GM06990 (cell line): Measurements from ENCODE around the gene KDM6B.
A peak's percentile ranks its signal among the peaks of the same experiment; 100 is the strongest.
"Not testable (repeated sequence)": the region's sequence is repeated elsewhere in the genome, so short reads cannot be mapped to it uniquely, and the experiment has no call there.

ENCODE experiments used
- DNase-seq: peaks from one replicate; pipeline ENCODE4 v3.0.0-alpha.2; 2011; ENCODE audit not compliant: insufficient read length; ENCODE audit errors: extremely low read depth
- H3K27me3 ChIP-seq: replicated peaks from 2 replicates; pipeline ENCODE4 v1.6.0; 2011; ENCODE audit warnings: low read length; ENCODE audit not compliant: control insufficient read depth, insufficient read depth
- H3K36me3 ChIP-seq: 2 replicates; pipeline ENCODE4 v1.5.1; 2011; ENCODE audit warnings: low read length; ENCODE audit not compliant: control insufficient read depth, insufficient read depth
- H3K4me3 ChIP-seq: replicated peaks from 2 replicates; pipeline ENCODE4 v1.5.1; 2011; ENCODE audit warnings: low read depth, mild to moderate bottlenecking, control low read depth, low read length
- CTCF ChIP-seq: IDR thresholded peaks from 2 replicates; pipeline ENCODE4 v1.5.1; 2011; ENCODE audit warnings: low read length, control low read depth, mild to moderate bottlenecking, inconsistent platforms; ENCODE audit not compliant: insufficient read depth, poor library complexity, severe bottlenecking

Gene KDM6B

GRCh38 chr17:7857713-7858521 is 23.9 kb downstream of the KDM6B start, which contains the start of gene CYB5D1:
CYB5D1 (plus strand) TSS chr17:7858003; CDS start chr17:7858135, 132 bp downstream.
- TF ChIP-seq CTCF = no peak
- Histone ChIP-seq H3K27me3 (no peaks in the 10 kb centered on the region), H3K36me3 (peaks cover 7% of the 10 kb centered on the region), H3K4me3 (peak within 1 kb of the TSS; percentile 82)
- DNase-seq = peak; percentile 86

GRCh38 chr17:7858522-7858810 is 24.4 kb downstream of the KDM6B start:
- peak; percentile 43 for TF ChIP-seq CTCF
- peak; percentile 70 for DNase-seq
- Histone ChIP-seq H3K4me3 (peak overlapping the region; percentile 82), H3K27me3 (no peaks in the 10 kb centered on the region), H3K36me3 (peaks cover 5% of the 10 kb centered on the region; the same call in 1 of the 2 replicates)

- no peak for DNase-seq
- TF ChIP-seq CTCF = no peak
- no peaks in the 10 kb centered on the region for H3K27me3 ChIP-seq
- H3K4me3 ChIP-seq = peak overlapping the region; percentile 82
- H3K36me3 ChIP-seq = peaks cover 5% of the 10 kb centered on the region; the same call in 1 of the 2 replicates
Measured at GRCh38 chr17:7859028-7859427, 25.0 kb downstream of the KDM6B start.

- TF ChIP-seq CTCF = peak; percentile 71
- H3K4me3 ChIP-seq = no peak overlapping the region
- no peaks in the 10 kb centered on the region for H3K27me3 ChIP-seq
- peaks cover 3% of the 10 kb centered on the region for H3K36me3 ChIP-seq
- DNase-seq = no peak
Measured at GRCh38 chr17:7862692-7863437, 28.8 kb downstream of the KDM6B start.

GRCh38 chr17:7864384-7864783 is 30.4 kb downstream of the KDM6B start:
- not testable (repeated sequence) for H3K4me3 ChIP-seq, H3K27me3 ChIP-seq, H3K36me3 ChIP-seq, DNase-seq

- Histone ChIP-seq H3K4me3 (no peak overlapping the region), H3K27me3 (no peaks in the 10 kb centered on the region), H3K36me3 (peaks cover 1% of the 10 kb centered on the region)
- no peak for TF ChIP-seq CTCF
- DNase-seq = no peak
Measured at GRCh38 chr17:7864995-7865650, 31.1 kb downstream of the KDM6B start.
